ENCODE data around the gene DNAH1. TPM values are rescaled to one million over a fixed set of nuclear protein-coding genes. Genes with fewer than 3 reads are reported as not detected.
A peak's percentile ranks its signal among the peaks of the same experiment; 100 is the strongest.

Gene DNAH1
- total RNA-seq, 1 donor from 2014 or later, result 7.3 TPM

DNA sequence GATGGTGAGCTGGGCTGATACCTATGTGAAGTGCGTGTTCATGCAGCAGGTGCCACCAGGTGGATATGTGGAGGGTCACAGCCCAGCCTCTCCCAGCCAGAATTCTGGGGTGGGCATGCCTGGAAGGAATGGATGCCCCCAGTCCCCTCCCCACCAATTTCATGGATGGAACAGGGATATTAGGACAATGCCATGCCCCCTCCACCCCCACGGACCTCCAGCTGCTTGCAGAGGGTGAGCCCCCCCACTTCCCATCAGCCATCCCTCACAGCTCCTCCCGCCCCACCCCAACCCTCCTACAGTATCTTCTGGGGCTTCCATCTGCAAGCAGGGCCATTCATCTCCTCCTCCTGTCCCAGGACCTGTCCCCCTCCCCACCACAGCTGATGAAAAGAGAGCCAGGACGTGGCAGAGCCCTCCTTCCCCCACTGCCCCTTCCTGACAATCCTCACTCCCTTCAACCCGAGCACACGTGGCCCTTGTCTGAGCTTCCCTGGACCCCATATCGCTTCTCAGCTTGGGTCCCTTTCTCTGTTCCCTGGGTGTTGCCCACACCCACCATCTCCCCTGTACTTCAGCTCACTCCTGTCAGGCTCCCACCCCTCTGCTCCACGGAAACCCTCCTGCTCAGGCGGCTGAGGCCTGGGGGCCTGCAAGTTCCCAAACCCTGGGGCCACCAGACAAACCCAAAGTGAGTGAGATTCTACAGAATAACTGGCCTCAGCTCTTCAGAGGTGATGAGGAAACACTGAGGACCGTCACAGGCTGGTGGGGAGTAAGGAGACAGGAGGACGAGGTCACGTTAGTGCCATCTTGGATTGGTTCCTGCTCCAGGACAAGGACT is 131.6 kb downstream of the DNAH1 start:
- Mint-ChIP-seq H3K27me3 (no peaks in the 10 kb centered on the region), H3K27ac (no peak overlapping the region), H3K4me3 (no peak overlapping the region), H3K9me3 (no peaks in the 10 kb centered on the region), H3K36me3 (no peaks in the 10 kb centered on the region), H3K4me1 (ENCODE audit: unreplicated experiment) (peaks cover 6% of the 10 kb centered on the region)
- no peak for DNase-seq (ENCODE audit: extremely low spot score, unreplicated experiment)
- TF ChIP-seq, protein P1, sequence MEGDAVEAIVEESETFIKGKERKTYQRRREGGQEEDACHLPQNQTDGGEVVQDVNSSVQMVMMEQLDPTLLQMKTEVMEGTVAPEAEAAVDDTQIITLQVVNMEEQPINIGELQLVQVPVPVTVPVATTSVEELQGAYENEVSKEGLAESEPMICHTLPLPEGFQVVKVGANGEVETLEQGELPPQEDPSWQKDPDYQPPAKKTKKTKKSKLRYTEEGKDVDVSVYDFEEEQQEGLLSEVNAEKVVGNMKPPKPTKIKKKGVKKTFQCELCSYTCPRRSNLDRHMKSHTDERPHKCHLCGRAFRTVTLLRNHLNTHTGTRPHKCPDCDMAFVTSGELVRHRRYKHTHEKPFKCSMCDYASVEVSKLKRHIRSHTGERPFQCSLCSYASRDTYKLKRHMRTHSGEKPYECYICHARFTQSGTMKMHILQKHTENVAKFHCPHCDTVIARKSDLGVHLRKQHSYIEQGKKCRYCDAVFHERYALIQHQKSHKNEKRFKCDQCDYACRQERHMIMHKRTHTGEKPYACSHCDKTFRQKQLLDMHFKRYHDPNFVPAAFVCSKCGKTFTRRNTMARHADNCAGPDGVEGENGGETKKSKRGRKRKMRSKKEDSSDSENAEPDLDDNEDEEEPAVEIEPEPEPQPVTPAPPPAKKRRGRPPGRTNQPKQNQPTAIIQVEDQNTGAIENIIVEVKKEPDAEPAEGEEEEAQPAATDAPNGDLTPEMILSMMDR (conservative IDR thresholded peaks at IDR 0.05), result no peak

Small RNAs within 50 kb of the gene (microRNA-seq; reads per million reads assigned to microRNA genes)
- 5.0 reads per million, percentile 18 among the genes with 10 or more reads in this experiment for gene MIR135A1
- 18,850 reads per million, percentile 98 among the genes with 10 or more reads in this experiment for gene MIRLET7G

Other genes starting within 250 kb of the DNAH1 start
- gene POC1A, start 161.9 kb upstream of the DNAH1 start, total RNA-seq (ENCODE audit: low replicate concordance), result 10.5 and 19.1 TPM in 2 replicates
- gene ALAS1, start 118.2 kb upstream of the DNAH1 start, total RNA-seq (ENCODE audit: low replicate concordance), result 57.1 and 60.8 TPM in 2 replicates
- gene TLR9, start 90.7 kb upstream of the DNAH1 start, total RNA-seq (ENCODE audit: low replicate concordance), result 0.22 TPM in 1 of 2 replicates, not detected in the other
- gene TWF2, start 77.2 kb upstream of the DNAH1 start, total RNA-seq (ENCODE audit: low replicate concordance), result 33.7 and 39.3 TPM in 2 replicates
- 5.2 and 8.0 TPM in 2 replicates for gene PPM1M, start 70.6 kb upstream of the DNAH1 start, total RNA-seq (ENCODE audit: low replicate concordance)
- 74.2 and 96.8 TPM in 2 replicates for gene WDR82, start 37.7 kb upstream of the DNAH1 start, total RNA-seq (ENCODE audit: low replicate concordance)
- gene GLYCTK, start 28.5 kb upstream of the DNAH1 start, total RNA-seq (ENCODE audit: low replicate concordance), result 29.7 and 50.5 TPM in 2 replicates
- 80.9 and 106 TPM in 2 replicates for gene BAP1, start 93.7 kb downstream of the DNAH1 start, total RNA-seq (ENCODE audit: low replicate concordance)
- 3.9 and 8.2 TPM in 2 replicates for gene PHF7, start 94.3 kb downstream of the DNAH1 start, total RNA-seq (ENCODE audit: low replicate concordance)
- 0.45 and 0.77 TPM in 2 replicates for gene SEMA3G, start 128.8 kb downstream of the DNAH1 start, total RNA-seq (ENCODE audit: low replicate concordance)
- 6.6 and 16.6 TPM in 2 replicates for gene TNNC1, start 137.7 kb downstream of the DNAH1 start, total RNA-seq (ENCODE audit: low replicate concordance)
- gene NISCH, start 139.3 kb downstream of the DNAH1 start, total RNA-seq (ENCODE audit: low replicate concordance), result 105 and 149 TPM in 2 replicates
- 0.12 TPM in 1 of 2 replicates, not detected in the other for gene STAB1, start 179.0 kb downstream of the DNAH1 start, total RNA-seq (ENCODE audit: low replicate concordance)
- gene NT5DC2, start 217.5 kb downstream of the DNAH1 start, total RNA-seq (ENCODE audit: low replicate concordance), result 105 and 231 TPM in 2 replicates
- gene UQCC5, start 220.3 kb downstream of the DNAH1 start, total RNA-seq (ENCODE audit: low replicate concordance), result 19.0 and 22.8 TPM in 2 replicates

All from type B pancreatic cell (in vitro differentiated cells).